GM19328 (cell line): ENCODE measurements around the gene BCAT1.
"Not testable (repeated sequence)": the region's sequence is repeated elsewhere in the genome, so short reads cannot be mapped to it uniquely, and the experiment has no call there.

Experiments
- ATAC-seq: cut with Tn5 transposase; IDR thresholded peaks from one replicate; pipeline ENCODE4 v1.9.1; 2021; ENCODE audit warnings: mild to moderate bottlenecking, moderate library complexity; ENCODE audit not compliant: unreplicated experiment

The BCAT1 gene

GRCh38 chr12:24820872-24821271, 128.0 kb downstream of the BCAT1 start:
- ATAC-seq, result no peak

- ATAC-seq, result no peak
Observed at GRCh38 chr12:24818351-24818750, 130.6 kb downstream of the BCAT1 start.

- no peak for ATAC-seq
Observed at GRCh38 chr12:24815114-24815423, 133.8 kb downstream of the BCAT1 start.

GRCh38 chr12:24814379-24815113, 134.4 kb downstream of the BCAT1 start:
- ATAC-seq, result peak; percentile 86

GRCh38 chr12:24810378-24810777, 138.5 kb downstream of the BCAT1 start:
- no peak for ATAC-seq

GRCh38 chr12:24809306-24809705, 139.6 kb downstream of the BCAT1 start:
- not testable (repeated sequence) for ATAC-seq

- ATAC-seq, result no peak
Observed at GRCh38 chr12:24808651-24809050, 140.2 kb downstream of the BCAT1 start.

GRCh38 chr12:24806386-24806785, 142.5 kb downstream of the BCAT1 start:
- ATAC-seq, result no peak

- no peak for ATAC-seq
Observed at GRCh38 chr12:24803430-24804245, 145.3 kb downstream of the BCAT1 start.

- ATAC-seq, result peak; percentile 79
Observed at GRCh38 chr12:24798335-24798734, 150.6 kb downstream of the BCAT1 start.

- no peak for ATAC-seq
Observed at GRCh38 chr12:24797901-24798300, 151.0 kb downstream of the BCAT1 start.

GRCh38 chr12:24796876-24797275, 152.0 kb downstream of the BCAT1 start:
- no peak for ATAC-seq

GRCh38 chr12:24795699-24796347, 153.1 kb downstream of the BCAT1 start:
- ATAC-seq, result no peak

GRCh38 chr12:24791622-24792021, 157.3 kb downstream of the BCAT1 start:
- ATAC-seq, result no peak

GRCh38 chr12:24788886-24789285, 160.0 kb downstream of the BCAT1 start:
- no peak for ATAC-seq

GRCh38 chr12:24780697-24781368, 168.1 kb downstream of the BCAT1 start:
- ATAC-seq, result no peak

GRCh38 chr12:24778486-24779304, 170.2 kb downstream of the BCAT1 start:
- no peak for ATAC-seq

- no peak for ATAC-seq
Observed at GRCh38 chr12:24777359-24777758, 171.5 kb downstream of the BCAT1 start.

- ATAC-seq, result no peak
Observed at GRCh38 chr12:24776861-24777260, 172.0 kb downstream of the BCAT1 start.

GRCh38 chr12:24775073-24775472, 173.8 kb downstream of the BCAT1 start:
- no peak for ATAC-seq
